Measurements from ENCODE around the gene ABCA9. TPM values are rescaled to one million over a fixed set of nuclear protein-coding genes. Genes with fewer than 3 reads are reported as not detected.

Gene ABCA9
- total and polyA plus RNA-seq, 9 donors = 10.3 to 18.5 (median 13.2) TPM

- no peak for DNase-seq
- Histone ChIP-seq H3K4me3 (ENCODE audit: low read length) (no peak overlapping the region), H3K4me1 (ENCODE audit: control insufficient read depth, insufficient read depth, low read length) (peaks cover 2% of the 10 kb centered on the region), H3K36me3 (ENCODE audit: control insufficient read depth, insufficient read depth, low read length) (peaks cover 2% of the 10 kb centered on the region), H3K27ac (ENCODE audit: low read length) (no peak overlapping the region), H3K9me3 (replicated peaks; ENCODE audit: control insufficient read depth, low read depth, low read length) (no peaks in the 10 kb centered on the region), H3K27me3 (ENCODE audit: control insufficient read depth, insufficient read depth, low read length) (no peaks in the 10 kb centered on the region)
- 77% methylated on average over 2 of the region's 4 CpGs for WGBS (ENCODE audit: insufficient coverage)
These were observed 6.7 kb upstream of the ABCA9 start for GRCh38 chr17:69067274-69068047.

DNA sequence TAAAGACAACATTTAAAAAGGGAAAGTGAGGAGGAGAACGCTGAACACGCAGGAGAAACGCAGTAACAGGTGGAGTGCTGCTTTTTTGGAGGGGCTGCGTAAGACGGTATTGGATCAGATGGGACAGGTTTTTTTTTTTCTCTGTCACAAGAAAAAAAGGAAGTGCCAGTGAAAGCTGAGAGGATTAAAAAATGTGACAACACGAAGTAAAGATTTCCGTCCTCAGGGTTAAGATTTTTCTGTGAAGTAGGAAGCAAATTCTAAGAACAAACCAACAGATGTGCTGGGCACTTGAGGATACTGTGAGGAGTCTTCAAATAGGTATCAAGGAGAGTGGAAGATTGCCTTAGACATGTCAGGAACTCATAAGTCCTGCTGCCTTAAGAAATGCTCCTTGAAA is 5.8 kb upstream of the ABCA9 start:
- no peaks in the 10 kb centered on the region for H3K9me3 ChIP-seq (replicated peaks; ENCODE audit: control insufficient read depth, low read depth, low read length)
- peak; percentile 41 for DNase-seq
- 82% methylated on average over 5 of the region's 7 CpGs for WGBS (ENCODE audit: insufficient coverage)
- H3K4me3 ChIP-seq (ENCODE audit: low read length) = no peak overlapping the region
- H3K4me1 ChIP-seq (ENCODE audit: control insufficient read depth, insufficient read depth, low read length) = peaks cover 2% of the 10 kb centered on the region
- H3K27ac ChIP-seq (ENCODE audit: low read length) = no peak overlapping the region
- no peaks in the 10 kb centered on the region for H3K27me3 ChIP-seq (ENCODE audit: control insufficient read depth, insufficient read depth, low read length)
- H3K36me3 ChIP-seq (ENCODE audit: control insufficient read depth, insufficient read depth, low read length) = peaks cover 2% of the 10 kb centered on the region

DNA sequence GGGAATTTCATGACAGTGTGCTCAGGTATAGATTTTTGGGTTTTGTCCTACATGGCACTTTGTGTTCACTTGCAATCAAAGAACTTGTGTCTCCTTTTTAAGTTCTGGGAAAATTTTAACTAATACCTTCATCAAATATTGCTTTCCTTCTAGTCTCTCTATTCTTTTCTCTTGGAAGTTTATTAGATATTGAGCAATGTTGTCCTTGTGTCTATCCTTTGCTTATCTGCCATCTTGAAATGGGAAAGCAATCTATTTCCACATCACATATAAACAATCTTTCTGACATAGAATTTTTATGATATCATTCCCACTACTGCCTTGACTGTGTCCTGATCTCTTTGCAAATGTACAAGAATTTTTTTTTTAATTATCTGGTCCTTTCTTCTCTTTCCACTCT is 4.4 kb upstream of the ABCA9 start:
- H3K4me3 ChIP-seq (ENCODE audit: low read length) = no peak overlapping the region
- no peak overlapping the region for H3K27ac ChIP-seq (ENCODE audit: low read length)
- H3K4me1 ChIP-seq (ENCODE audit: control insufficient read depth, insufficient read depth, low read length) = peaks cover 2% of the 10 kb centered on the region
- H3K36me3 ChIP-seq (ENCODE audit: control insufficient read depth, insufficient read depth, low read length) = peaks cover 2% of the 10 kb centered on the region
- DNase-seq = no peak
- no peaks in the 10 kb centered on the region for H3K27me3 ChIP-seq (ENCODE audit: control insufficient read depth, insufficient read depth, low read length)
- H3K9me3 ChIP-seq (replicated peaks; ENCODE audit: control insufficient read depth, low read depth, low read length) = no peaks in the 10 kb centered on the region

DNA sequence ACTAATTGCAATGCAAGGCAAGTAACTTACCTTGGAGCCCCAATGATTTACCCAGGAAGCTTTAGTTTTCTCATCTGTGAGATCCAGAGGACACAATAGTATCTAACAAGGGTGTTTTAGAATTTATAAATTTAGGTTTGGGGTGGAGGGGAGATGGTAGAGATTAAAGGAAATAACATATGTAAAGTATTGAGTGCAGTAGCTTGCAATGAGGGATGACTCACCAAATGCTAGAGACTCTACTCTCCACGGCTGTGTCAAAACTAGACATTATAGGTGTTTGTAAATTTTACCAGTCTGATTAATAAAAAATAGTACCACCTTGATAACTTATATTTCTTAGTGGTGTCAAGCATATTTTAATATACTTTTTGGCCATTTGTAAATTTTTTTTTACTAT is 3.7 kb upstream of the ABCA9 start:
- no peak overlapping the region for H3K27ac ChIP-seq (ENCODE audit: low read length)
- no peaks in the 10 kb centered on the region for H3K27me3 ChIP-seq (ENCODE audit: control insufficient read depth, insufficient read depth, low read length)
- no peak for DNase-seq
- H3K9me3 ChIP-seq (replicated peaks; ENCODE audit: control insufficient read depth, low read depth, low read length) = no peaks in the 10 kb centered on the region
- WGBS (ENCODE audit: insufficient coverage) = no CpG with 5 or more reads among the region's 1 CpG
- peaks cover 2% of the 10 kb centered on the region for H3K36me3 ChIP-seq (ENCODE audit: control insufficient read depth, insufficient read depth, low read length)
- H3K4me3 ChIP-seq (ENCODE audit: low read length) = no peak overlapping the region
- H3K4me1 ChIP-seq (ENCODE audit: control insufficient read depth, insufficient read depth, low read length) = peaks cover 4% of the 10 kb centered on the region

DNA sequence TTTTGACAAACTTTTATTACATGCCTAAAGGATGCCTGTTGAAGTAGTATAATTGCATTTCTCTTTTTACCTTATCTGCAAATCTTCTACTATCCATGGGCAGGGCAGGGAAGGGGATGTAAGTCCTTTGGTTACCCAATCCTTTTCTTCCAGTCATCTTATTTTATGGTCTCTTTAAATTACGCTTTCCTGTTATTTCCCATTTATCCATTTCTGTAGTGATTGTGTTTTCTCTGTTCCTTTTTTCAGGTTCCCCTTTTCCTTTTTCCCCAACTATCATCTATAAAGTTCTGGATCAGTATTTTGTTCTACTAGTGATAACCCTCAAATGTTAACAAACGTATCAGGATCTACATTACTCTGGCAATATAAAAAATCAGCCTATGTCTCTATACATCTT is 3.3 kb upstream of the ABCA9 start:
- Histone ChIP-seq H3K4me1 (ENCODE audit: control insufficient read depth, insufficient read depth, low read length) (peaks cover 7% of the 10 kb centered on the region), H3K27ac (ENCODE audit: low read length) (no peak overlapping the region), H3K36me3 (ENCODE audit: control insufficient read depth, insufficient read depth, low read length) (peaks cover 2% of the 10 kb centered on the region), H3K27me3 (ENCODE audit: control insufficient read depth, insufficient read depth, low read length) (no peaks in the 10 kb centered on the region), H3K4me3 (ENCODE audit: low read length) (no peak overlapping the region), H3K9me3 (replicated peaks; ENCODE audit: control insufficient read depth, low read depth, low read length) (no peaks in the 10 kb centered on the region)
- WGBS (ENCODE audit: insufficient coverage) = no CpG with 5 or more reads among the region's 2 CpGs
- peak; percentile 32 for DNase-seq

DNA sequence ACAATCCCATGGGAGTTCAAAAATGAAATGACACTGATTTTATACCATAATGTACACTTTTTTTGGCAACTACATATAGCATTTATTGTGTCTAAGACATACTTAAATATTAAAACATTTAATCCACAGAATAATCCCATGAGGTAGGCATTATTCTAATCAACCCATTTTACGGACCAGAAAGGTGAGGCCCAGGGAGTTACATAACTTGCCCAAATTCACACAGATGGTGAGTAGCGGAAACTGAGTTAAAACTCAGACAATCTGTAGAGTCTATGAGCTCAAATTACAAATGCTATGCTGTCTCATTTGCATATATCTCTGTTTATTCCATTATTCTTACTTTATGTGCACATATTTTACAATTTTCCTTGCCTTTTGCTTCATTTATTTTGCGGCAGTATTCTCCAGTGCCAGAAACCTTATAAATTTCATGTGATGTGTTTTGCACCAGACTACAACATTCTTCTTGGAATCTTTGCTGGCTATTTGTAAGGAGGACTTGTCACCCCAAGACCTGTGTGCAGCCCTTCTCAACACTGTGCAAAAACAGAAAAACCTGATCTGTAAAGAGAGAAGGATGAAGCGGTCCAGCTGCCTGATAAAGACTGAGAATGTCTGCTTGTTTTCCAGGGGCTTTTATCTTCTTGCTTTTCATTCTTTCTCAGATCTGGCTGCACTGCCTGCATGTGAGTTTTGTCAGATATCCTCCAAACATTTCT is 2.3 kb upstream of the ABCA9 start:
- H3K27ac ChIP-seq (ENCODE audit: low read length) = peak overlapping the region; percentile 75
- peaks cover 7% of the 10 kb centered on the region for H3K4me1 ChIP-seq (ENCODE audit: control insufficient read depth, insufficient read depth, low read length)
- no CpG with 5 or more reads among the region's 4 CpGs for WGBS (ENCODE audit: insufficient coverage)
- H3K36me3 ChIP-seq (ENCODE audit: control insufficient read depth, insufficient read depth, low read length) = peaks cover 4% of the 10 kb centered on the region
- H3K4me3 ChIP-seq (ENCODE audit: low read length) = no peak overlapping the region
- H3K27me3 ChIP-seq (ENCODE audit: control insufficient read depth, insufficient read depth, low read length) = no peaks in the 10 kb centered on the region
- no peaks in the 10 kb centered on the region for H3K9me3 ChIP-seq (replicated peaks; ENCODE audit: control insufficient read depth, low read depth, low read length)
- DNase-seq = peak; percentile 57

GRCh38 chr17:69061721-69062556 is 1.2 kb upstream of the ABCA9 start:
- Histone ChIP-seq H3K36me3 (ENCODE audit: control insufficient read depth, insufficient read depth, low read length) (peaks cover 4% of the 10 kb centered on the region), H3K4me1 (ENCODE audit: control insufficient read depth, insufficient read depth, low read length) (peaks cover 7% of the 10 kb centered on the region), H3K9me3 (replicated peaks; ENCODE audit: control insufficient read depth, low read depth, low read length) (no peaks in the 10 kb centered on the region), H3K27ac (ENCODE audit: low read length) (peak overlapping the region; percentile 75), H3K27me3 (ENCODE audit: control insufficient read depth, insufficient read depth, low read length) (no peaks in the 10 kb centered on the region), H3K4me3 (ENCODE audit: low read length) (no peak overlapping the region)
- peak; percentile 75 for DNase-seq
- WGBS (ENCODE audit: insufficient coverage) = no CpG with 5 or more reads among the region's 4 CpGs

DNA sequence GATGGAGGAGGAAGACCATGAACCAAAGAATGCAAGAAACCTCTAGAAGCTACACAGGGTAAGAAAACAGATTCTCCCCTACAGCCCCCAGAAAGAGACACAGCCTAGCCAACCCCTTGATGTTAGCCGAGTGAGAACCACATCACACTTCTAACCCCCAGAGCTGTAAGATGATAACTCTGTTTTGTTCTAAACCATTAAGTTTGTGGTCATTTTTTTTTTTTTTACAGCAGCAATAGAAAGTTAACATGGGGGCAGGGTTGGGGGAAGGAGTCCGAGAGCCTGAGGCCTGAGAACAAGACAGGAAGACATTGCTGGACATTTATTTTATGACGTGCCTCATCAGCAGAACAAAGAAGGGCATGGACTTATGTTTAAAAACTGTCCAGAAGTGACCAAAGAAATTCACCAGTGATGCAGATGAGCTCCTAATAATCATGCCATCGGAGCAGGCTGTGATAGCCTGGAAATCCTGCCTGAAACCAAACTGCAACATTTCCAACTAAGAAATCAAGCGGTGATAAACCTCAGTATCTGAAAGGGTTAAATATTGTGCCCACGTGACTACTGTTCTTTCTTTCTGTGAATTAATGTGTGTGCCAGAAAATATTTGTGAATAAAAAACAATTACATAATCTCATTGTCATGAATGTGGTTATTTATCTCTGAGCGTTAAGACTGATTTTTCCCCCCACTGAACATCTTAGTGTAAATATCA is 1.1 kb downstream of the ABCA9 start:
- peaks cover 7% of the 10 kb centered on the region for H3K4me1 ChIP-seq (ENCODE audit: control insufficient read depth, insufficient read depth, low read length)
- peak overlapping the region; percentile 4 for H3K4me3 ChIP-seq (ENCODE audit: low read length)
- H3K36me3 ChIP-seq (ENCODE audit: control insufficient read depth, insufficient read depth, low read length) = peaks cover 2% of the 10 kb centered on the region
- DNase-seq = peak; percentile 74
- no peaks in the 10 kb centered on the region for H3K27me3 ChIP-seq (ENCODE audit: control insufficient read depth, insufficient read depth, low read length)
- 55% methylated on average over 3 of the region's 7 CpGs for WGBS (ENCODE audit: insufficient coverage)
- H3K9me3 ChIP-seq (replicated peaks; ENCODE audit: control insufficient read depth, low read depth, low read length) = peaks cover 8% of the 10 kb centered on the region
- peak overlapping the region; percentile 75 for H3K27ac ChIP-seq (ENCODE audit: low read length)

DNA sequence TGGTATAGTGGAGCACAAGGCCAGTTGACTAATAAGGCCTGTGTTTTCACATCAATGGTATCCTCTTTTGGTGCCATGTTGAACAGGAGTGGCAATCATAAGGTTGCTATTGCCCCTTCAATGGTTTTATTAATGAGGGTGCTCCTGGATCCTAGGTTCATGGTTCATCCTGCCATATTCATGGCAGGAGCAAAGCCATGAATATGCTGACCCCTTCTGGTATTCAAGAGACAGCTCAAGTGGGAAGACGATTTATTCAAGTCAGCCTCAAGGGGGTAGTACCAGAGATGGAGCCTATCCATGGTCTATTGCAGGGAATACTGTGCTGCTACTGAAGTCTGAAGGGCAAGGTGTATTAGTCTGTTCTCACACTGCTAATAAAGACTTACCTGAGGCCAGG is 2.6 kb downstream of the ABCA9 start:
- Histone ChIP-seq H3K27me3 (ENCODE audit: control insufficient read depth, insufficient read depth, low read length) (no peaks in the 10 kb centered on the region), H3K4me3 (ENCODE audit: low read length) (no peak overlapping the region), H3K9me3 (replicated peaks; ENCODE audit: control insufficient read depth, low read depth, low read length) (peaks cover 8% of the 10 kb centered on the region), H3K36me3 (ENCODE audit: control insufficient read depth, insufficient read depth, low read length) (peaks cover 2% of the 10 kb centered on the region), H3K4me1 (ENCODE audit: control insufficient read depth, insufficient read depth, low read length) (peaks cover 5% of the 10 kb centered on the region), H3K27ac (ENCODE audit: low read length) (no peak overlapping the region)
- DNase-seq = no peak
- no CpG with 5 or more reads among the region's 1 CpG for WGBS (ENCODE audit: insufficient coverage)
